ENCODE data around the gene CADM1. TPM values are rescaled to one million over a fixed set of nuclear protein-coding genes. Genes with fewer than 3 reads are reported as not detected.

Gene CADM1
- total and polyA plus RNA-seq, 8 donors = 6.3 to 38.8 (median 24.5) TPM

DNA sequence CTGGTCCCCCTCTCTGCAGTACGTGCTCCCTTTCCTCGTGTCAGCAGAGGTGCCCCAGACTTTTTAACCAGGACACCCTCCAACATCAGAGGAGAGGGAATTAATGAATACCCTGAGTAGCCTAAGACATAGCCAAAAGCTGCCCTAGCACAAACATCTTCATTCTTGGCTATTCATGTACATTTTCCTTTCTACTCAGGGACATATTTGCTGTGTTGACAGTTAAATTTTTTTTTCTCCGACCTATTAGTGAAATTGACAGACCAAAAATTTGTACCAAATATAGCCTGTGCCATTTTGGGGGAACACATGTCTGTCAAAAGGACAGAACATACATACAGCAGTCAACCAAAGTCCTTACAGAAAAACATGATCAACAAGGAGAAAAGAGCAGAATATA lies 33.3 kb downstream of the CADM1 start:
- 70 to 73% methylated on average over 3 of the region's 3 CpGs for WGBS, 2 donors
- H3K4me1 ChIP-seq = no peaks in the 10 kb centered on the region
- TF ChIP-seq, protein P1, sequence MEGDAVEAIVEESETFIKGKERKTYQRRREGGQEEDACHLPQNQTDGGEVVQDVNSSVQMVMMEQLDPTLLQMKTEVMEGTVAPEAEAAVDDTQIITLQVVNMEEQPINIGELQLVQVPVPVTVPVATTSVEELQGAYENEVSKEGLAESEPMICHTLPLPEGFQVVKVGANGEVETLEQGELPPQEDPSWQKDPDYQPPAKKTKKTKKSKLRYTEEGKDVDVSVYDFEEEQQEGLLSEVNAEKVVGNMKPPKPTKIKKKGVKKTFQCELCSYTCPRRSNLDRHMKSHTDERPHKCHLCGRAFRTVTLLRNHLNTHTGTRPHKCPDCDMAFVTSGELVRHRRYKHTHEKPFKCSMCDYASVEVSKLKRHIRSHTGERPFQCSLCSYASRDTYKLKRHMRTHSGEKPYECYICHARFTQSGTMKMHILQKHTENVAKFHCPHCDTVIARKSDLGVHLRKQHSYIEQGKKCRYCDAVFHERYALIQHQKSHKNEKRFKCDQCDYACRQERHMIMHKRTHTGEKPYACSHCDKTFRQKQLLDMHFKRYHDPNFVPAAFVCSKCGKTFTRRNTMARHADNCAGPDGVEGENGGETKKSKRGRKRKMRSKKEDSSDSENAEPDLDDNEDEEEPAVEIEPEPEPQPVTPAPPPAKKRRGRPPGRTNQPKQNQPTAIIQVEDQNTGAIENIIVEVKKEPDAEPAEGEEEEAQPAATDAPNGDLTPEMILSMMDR (IDR thresholded peaks at IDR 0.05) = no peak
- H3K27ac ChIP-seq = no peak overlapping the region
- intact Hi-C loops (cut with DNase I) = no loop called here
- ATAC-seq (no peak), FAIRE-seq (no peak), DNase-seq (no peak)
- no peaks in the 10 kb centered on the region for H3K27me3 ChIP-seq
- no peaks in the 10 kb centered on the region for H3K36me3 ChIP-seq
- H3K4me3 ChIP-seq = no peak overlapping the region
- no peaks in the 10 kb centered on the region for H3K9me3 ChIP-seq

DNA sequence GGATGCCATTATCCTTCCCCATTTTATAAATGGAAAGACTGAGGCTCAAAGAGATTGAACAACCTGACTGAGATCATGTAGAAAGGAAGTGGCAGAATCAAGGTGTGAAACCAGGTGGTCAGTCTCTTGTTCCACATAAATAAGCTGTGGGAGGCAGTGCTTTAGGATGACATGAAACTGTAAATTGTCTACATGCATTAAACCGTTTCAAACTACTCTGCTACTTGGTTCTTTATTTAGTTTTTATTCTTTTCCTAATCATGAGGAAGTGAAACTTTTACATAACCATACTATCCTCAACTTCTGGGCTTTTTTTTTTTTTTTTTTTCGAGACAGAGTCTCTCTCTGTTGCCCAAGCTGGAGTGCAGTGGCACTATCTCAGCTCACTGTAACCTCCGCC lies 34.9 kb downstream of the CADM1 start:
- no peak overlapping the region for H3K27ac ChIP-seq

DNA sequence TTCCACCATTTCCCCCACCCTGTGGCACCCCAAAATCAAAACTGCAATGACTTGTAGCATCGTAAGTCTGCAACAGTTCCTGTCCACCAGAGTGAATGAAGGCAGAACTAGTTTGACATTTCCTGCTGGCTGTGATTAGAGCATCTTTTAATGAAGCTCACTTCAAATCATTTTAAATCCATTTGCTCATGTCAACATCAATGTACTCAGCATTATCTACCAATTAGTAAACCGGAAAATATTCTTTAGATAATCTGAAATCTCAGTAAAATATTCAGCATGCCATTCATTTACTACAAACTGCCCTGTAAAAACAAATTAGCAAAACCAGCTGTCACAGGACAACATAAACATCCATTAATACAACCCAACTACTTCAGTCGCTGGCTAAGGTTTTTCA lies 38.1 kb downstream of the CADM1 start:
- H3K9me3 ChIP-seq = no peaks in the 10 kb centered on the region
- no peak for FAIRE-seq
- no peak for ATAC-seq
- intact Hi-C loops (cut with DNase I) = no loop called here
- TF ChIP-seq, protein P1 (IDR thresholded peaks at IDR 0.05) = no peak
- no peaks in the 10 kb centered on the region for H3K4me1 ChIP-seq
- H3K27me3 ChIP-seq = no peaks in the 10 kb centered on the region
- H3K27ac ChIP-seq = no peak overlapping the region
- no peaks in the 10 kb centered on the region for H3K36me3 ChIP-seq
- DNase-seq = no peak
- WGBS, 2 donors = 67 to 76% methylated on average over 3 of the region's 3 CpGs
- no peak overlapping the region for H3K4me3 ChIP-seq

More for the DNA sequence above, 34.9 kb downstream of the CADM1 start:
- intact Hi-C loops (cut with DNase I) = no loop called here
- no peaks in the 10 kb centered on the region for H3K4me1 ChIP-seq
- DNase-seq (no peak), FAIRE-seq (no peak), ATAC-seq (no peak)
- no peaks in the 10 kb centered on the region for H3K36me3 ChIP-seq
- H3K27me3 ChIP-seq = no peaks in the 10 kb centered on the region
- WGBS, 2 donors = 56 to 62% methylated on average over 3 of the region's 3 CpGs
- TF ChIP-seq, protein P1 (IDR thresholded peaks at IDR 0.05) = no peak
- H3K4me3 ChIP-seq = no peak overlapping the region
- no peaks in the 10 kb centered on the region for H3K9me3 ChIP-seq

DNA sequence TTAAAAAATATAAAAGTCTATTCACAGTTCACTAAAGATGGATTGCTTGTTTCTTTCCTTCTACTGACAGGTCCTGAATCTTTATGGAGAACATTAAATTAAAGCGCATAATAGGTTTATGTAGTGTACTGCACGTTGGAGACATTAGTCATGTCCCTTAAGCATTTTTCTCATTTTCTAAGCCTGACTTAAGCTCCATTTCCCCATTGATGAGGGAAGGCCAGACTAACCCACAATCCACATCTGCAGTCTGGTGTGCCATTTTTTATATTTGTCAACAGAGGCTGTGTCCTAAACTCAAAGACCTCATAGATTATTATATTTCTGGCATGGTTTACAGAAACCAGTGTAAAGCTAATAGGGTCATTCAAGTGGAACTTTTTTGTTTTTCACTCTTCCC lies 39.9 kb downstream of the CADM1 start:
- intact Hi-C loops (cut with DNase I) = no loop called here
- DNase-seq (no peak), FAIRE-seq (no peak), ATAC-seq (no peak)
- Histone ChIP-seq H3K27ac (no peak overlapping the region), H3K4me1 (no peaks in the 10 kb centered on the region), H3K9me3 (no peaks in the 10 kb centered on the region), H3K36me3 (no peaks in the 10 kb centered on the region), H3K4me3 (no peak overlapping the region), H3K27me3 (no peaks in the 10 kb centered on the region)
- 72% methylated on average over 2 of the region's 2 CpGs for WGBS, 2 donors
- TF ChIP-seq, protein P1 (IDR thresholded peaks at IDR 0.05) = no peak

DNA sequence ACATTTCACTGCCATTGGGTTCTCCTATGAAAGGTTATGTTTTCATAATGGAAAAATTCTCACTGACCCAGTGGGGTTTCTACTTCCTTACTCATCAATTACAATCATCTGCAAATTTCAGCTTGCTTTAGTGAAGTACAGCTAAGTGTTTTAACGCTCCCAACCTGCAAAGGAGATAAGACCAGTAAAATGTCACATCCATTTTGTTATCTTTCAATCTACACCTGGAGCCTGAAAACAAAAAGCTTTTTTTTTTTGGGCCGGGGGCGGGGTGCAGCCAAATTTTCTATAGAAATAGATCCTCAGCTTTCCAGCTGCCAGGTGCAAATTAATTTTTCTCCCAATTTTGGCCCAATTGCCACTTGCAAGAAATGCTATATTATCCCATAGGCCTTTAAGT lies 40.6 kb downstream of the CADM1 start:
- DNase-seq (no peak), FAIRE-seq (no peak), ATAC-seq (no peak)
- TF ChIP-seq, protein P1 (IDR thresholded peaks at IDR 0.05) = no peak
- Histone ChIP-seq H3K4me1 (no peaks in the 10 kb centered on the region), H3K27me3 (no peaks in the 10 kb centered on the region), H3K9me3 (no peaks in the 10 kb centered on the region), H3K27ac (no peak overlapping the region), H3K4me3 (no peak overlapping the region), H3K36me3 (no peaks in the 10 kb centered on the region)
- intact Hi-C loops (cut with DNase I) = no loop called here
- 61 to 70% methylated on average over 3 of the region's 3 CpGs for WGBS, 2 donors
